GM12873 (cell line): ENCODE data around the gene ATP10B.

Source experiments
- CTCF ChIP-seq: IDR thresholded peaks from 2 replicates; pipeline ENCODE4 v1.5.1; 2012; ENCODE audit warnings: low read depth, mild to moderate bottlenecking, moderate library complexity, low read length, control low read depth; ENCODE audit not compliant: insufficient read depth; ENCODE audit errors: missing control alignments

Gene ATP10B

GRCh38 chr5:160800375-160801275 lies 51.4 kb downstream of the ATP10B start:
- TF ChIP-seq CTCF = no peak

- no peak for TF ChIP-seq CTCF
Measured at GRCh38 chr5:160799184-160799583, 52.8 kb downstream of the ATP10B start.

GRCh38 chr5:160797020-160797419 lies 55.0 kb downstream of the ATP10B start:
- TF ChIP-seq CTCF = no peak

- no peak for TF ChIP-seq CTCF
Measured at GRCh38 chr5:160793530-160793899, 58.5 kb downstream of the ATP10B start.

- TF ChIP-seq CTCF = no peak
Measured at GRCh38 chr5:160792732-160793529, 59.1 kb downstream of the ATP10B start.

- no peak for TF ChIP-seq CTCF
Measured at GRCh38 chr5:160792281-160792680, 59.7 kb downstream of the ATP10B start.

GRCh38 chr5:160789219-160789859 lies 62.7 kb downstream of the ATP10B start:
- TF ChIP-seq CTCF = no peak
